Cardiac muscle cell (in vitro differentiated cells and primary cell): ENCODE results near the gene TMEM214. TPM values are rescaled to one million over a fixed set of nuclear protein-coding genes. Genes with fewer than 3 reads are reported as not detected.

Experiments
- DNase-seq, 2 donors: peaks; one replicate each; pipeline versions ENCODE4 v3.0.0 to v3.0.0-alpha.2; 2010 to 2017; ENCODE audit warnings: low read depth in 1 of 2, low spot score in 1 of 2
- H3K27ac ChIP-seq: fragments of 200-600 bp; sonication (generic); 2 replicates; pipeline ENCODE4 v1.5.1; 2016
- H3K27me3 ChIP-seq: fragments of 200-600 bp; sonication (generic); 2 replicates; pipeline ENCODE4 v1.6.0; 2016; ENCODE audit warnings: control low read depth
- H3K36me3 ChIP-seq: fragments of 200-600 bp; sonication (generic); 2 replicates; pipeline ENCODE4 v1.5.1; 2016; ENCODE audit warnings: control low read depth
- H3K4me1 ChIP-seq: fragments of 200-600 bp; sonication (generic); 2 replicates; pipeline ENCODE4 v1.8.1; 2017; ENCODE audit warnings: low read depth, mild to moderate bottlenecking, mixed run types
- H3K4me3 ChIP-seq: fragments of 200-600 bp; sonication (generic); 2 replicates; pipeline ENCODE4 v1.5.1; 2016; ENCODE audit warnings: mild to moderate bottlenecking
- H3K9me3 ChIP-seq: fragments of 200-600 bp; sonication (generic); 2 replicates; pipeline ENCODE4 v1.5.1; 2017; ENCODE audit warnings: low read depth, mild to moderate bottlenecking, control low read depth
- CTCF ChIP-seq: IDR thresholded peaks from 2 replicates; pipeline ENCODE4 v1.5.1; 2012; ENCODE audit warnings: low read depth, mild to moderate bottlenecking, low read length
- polyA plus RNA-seq: library from polyadenylated mRNA; unstranded; fragments of >200 nt; fragmentation: Nextera tagmentation; extraction: Ambion mirVana; gene quantifications from 2 replicates; pipeline ENCODE4 v1.2.1, GENCODE V29; 2016
- total RNA-seq: library from RNA; depleted of rRNA; stranded (reverse); fragments of >200 nt; gene quantifications from 2 replicates; pipeline ENCODE4 v1.2.3, GENCODE V29; 2016

The TMEM214 gene
- total and polyA plus RNA-seq, 2 experiments from 2014 or later: 38.9 to 66.3 TPM

GRCh38 chr2:27088634-27089033 lies 55.9 kb downstream of the TMEM214 start:
- no peaks in the 10 kb centered on the region for H3K36me3 ChIP-seq
- peak in 1 of 2 donors; percentile 65 for DNase-seq
- no peaks in the 10 kb centered on the region for H3K9me3 ChIP-seq
- no peaks in the 10 kb centered on the region for H3K27me3 ChIP-seq
- H3K4me1 ChIP-seq: peaks cover 11% of the 10 kb centered on the region
- H3K4me3 ChIP-seq: no peak overlapping the region
- H3K27ac ChIP-seq: peak overlapping the region; percentile 20
- TF ChIP-seq CTCF: no peak

GRCh38 chr2:27089111-27089954 lies 56.6 kb downstream of the TMEM214 start:
- peak overlapping the region; percentile 20 for H3K27ac ChIP-seq
- H3K27me3 ChIP-seq: no peaks in the 10 kb centered on the region
- TF ChIP-seq CTCF: no peak
- DNase-seq: no peak
- H3K9me3 ChIP-seq: no peaks in the 10 kb centered on the region
- no peak overlapping the region for H3K4me3 ChIP-seq
- no peaks in the 10 kb centered on the region for H3K36me3 ChIP-seq
- H3K4me1 ChIP-seq: peaks cover 11% of the 10 kb centered on the region

Other genes starting within 250 kb of the TMEM214 start
- 1.9 and 18.6 TPM in 2 replicates for gene CENPA, start 246.9 kb upstream of the TMEM214 start, total RNA-seq
- 5.1 and 51.8 TPM in 2 replicates for gene CENPA, start 246.9 kb upstream of the TMEM214 start, polyA plus RNA-seq
- 4.1 and 4.5 TPM in 2 replicates for gene DPYSL5, start 184.8 kb upstream of the TMEM214 start, total RNA-seq
- gene DPYSL5, start 184.8 kb upstream of the TMEM214 start, polyA plus RNA-seq: 3.7 and 5.6 TPM in 2 replicates
- 75.9 and 143 TPM in 2 replicates for gene MAPRE3, start 62.3 kb upstream of the TMEM214 start, total RNA-seq
- 212 TPM in 2 replicates for gene MAPRE3, start 62.3 kb upstream of the TMEM214 start, polyA plus RNA-seq
- 52.0 and 52.5 TPM in 2 replicates for gene AGBL5, start 18.7 kb downstream of the TMEM214 start, total RNA-seq
- 67.0 and 77.7 TPM in 2 replicates for gene AGBL5, start 18.7 kb downstream of the TMEM214 start, polyA plus RNA-seq
- 289 and 303 TPM in 2 replicates for gene OST4, start 38.7 kb downstream of the TMEM214 start, total RNA-seq
- 768 and 779 TPM in 2 replicates for gene OST4, start 38.7 kb downstream of the TMEM214 start, polyA plus RNA-seq
- 18.5 and 20.2 TPM in 2 replicates for gene EMILIN1, start 45.6 kb downstream of the TMEM214 start, total RNA-seq
- gene EMILIN1, start 45.6 kb downstream of the TMEM214 start, polyA plus RNA-seq: 12.2 and 15.6 TPM in 2 replicates
- 9.0 and 9.6 TPM in 2 replicates for gene KHK, start 53.8 kb downstream of the TMEM214 start, total RNA-seq
- 12.9 and 19.2 TPM in 2 replicates for gene KHK, start 53.8 kb downstream of the TMEM214 start, polyA plus RNA-seq
- gene CGREF1, start 86.2 kb downstream of the TMEM214 start, total RNA-seq: 0.48 and 1.8 TPM in 2 replicates
- 0.55 and 0.99 TPM in 2 replicates for gene CGREF1, start 86.2 kb downstream of the TMEM214 start, polyA plus RNA-seq
- gene ABHD1, start 90.8 kb downstream of the TMEM214 start, total RNA-seq: 0.27 and 0.56 TPM in 2 replicates
- 2.0 and 3.2 TPM in 2 replicates for gene ABHD1, start 90.8 kb downstream of the TMEM214 start, polyA plus RNA-seq
- 109 and 112 TPM in 2 replicates for gene PREB, start 101.7 kb downstream of the TMEM214 start, total RNA-seq
- 91.0 and 130 TPM in 2 replicates for gene PREB, start 101.7 kb downstream of the TMEM214 start, polyA plus RNA-seq
- not detected in 2 replicates for gene PRR30, start 106.4 kb downstream of the TMEM214 start, total RNA-seq
- gene PRR30, start 106.4 kb downstream of the TMEM214 start, polyA plus RNA-seq: not detected in 2 replicates
- not detected in 2 replicates for gene TCF23, start 116.0 kb downstream of the TMEM214 start, total RNA-seq
- not detected in 2 replicates for gene TCF23, start 116.0 kb downstream of the TMEM214 start, polyA plus RNA-seq
- 177 and 183 TPM in 2 replicates for gene ATRAID, start 179.1 kb downstream of the TMEM214 start, total RNA-seq
- gene ATRAID, start 179.1 kb downstream of the TMEM214 start, polyA plus RNA-seq: 290 and 372 TPM in 2 replicates
- gene SLC5A6, start 179.3 kb downstream of the TMEM214 start, total RNA-seq: 28.4 and 42.9 TPM in 2 replicates
- gene SLC5A6, start 179.3 kb downstream of the TMEM214 start, polyA plus RNA-seq: 34.4 and 40.8 TPM in 2 replicates
- gene CAD, start 184.4 kb downstream of the TMEM214 start, total RNA-seq: 31.1 and 51.7 TPM in 2 replicates
- 30.1 and 31.0 TPM in 2 replicates for gene CAD, start 184.4 kb downstream of the TMEM214 start, polyA plus RNA-seq
- gene SLC30A3, start 230.1 kb downstream of the TMEM214 start, total RNA-seq: 75.1 and 84.7 TPM in 2 replicates
- gene SLC30A3, start 230.1 kb downstream of the TMEM214 start, polyA plus RNA-seq: 111 and 139 TPM in 2 replicates
- gene DNAJC5G, start 242.5 kb downstream of the TMEM214 start, total RNA-seq: 3.6 and 14.1 TPM in 2 replicates
- gene DNAJC5G, start 242.5 kb downstream of the TMEM214 start, polyA plus RNA-seq: 4.4 and 7.5 TPM in 2 replicates
- 53.1 and 65.9 TPM in 2 replicates for gene TRIM54, start 249.5 kb downstream of the TMEM214 start, total RNA-seq
- 41.6 and 46.7 TPM in 2 replicates for gene TRIM54, start 249.5 kb downstream of the TMEM214 start, polyA plus RNA-seq